Cardiac muscle cell (in vitro differentiated cells and primary cell): ENCODE measurements around the gene ATP11A. TPM values are rescaled to one million over a fixed set of nuclear protein-coding genes. Genes with fewer than 3 reads are reported as not detected.
A peak's percentile ranks its signal among the peaks of the same experiment; 100 is the strongest.

Experiments
- DNase-seq, 2 donors: peaks; one replicate each; pipeline versions ENCODE4 v3.0.0 to v3.0.0-alpha.2; 2010 to 2017; ENCODE audit warnings: low read depth in 1 of 2, low spot score in 1 of 2
- H3K27ac ChIP-seq: fragments of 200-600 bp; sonication (generic); 2 replicates; pipeline ENCODE4 v1.5.1; 2016
- H3K27me3 ChIP-seq: fragments of 200-600 bp; sonication (generic); 2 replicates; pipeline ENCODE4 v1.6.0; 2016; ENCODE audit warnings: control low read depth
- H3K36me3 ChIP-seq: fragments of 200-600 bp; sonication (generic); 2 replicates; pipeline ENCODE4 v1.5.1; 2016; ENCODE audit warnings: control low read depth
- H3K4me1 ChIP-seq: fragments of 200-600 bp; sonication (generic); 2 replicates; pipeline ENCODE4 v1.8.1; 2017; ENCODE audit warnings: low read depth, mild to moderate bottlenecking, mixed run types
- H3K4me3 ChIP-seq: fragments of 200-600 bp; sonication (generic); 2 replicates; pipeline ENCODE4 v1.5.1; 2016; ENCODE audit warnings: mild to moderate bottlenecking
- H3K9me3 ChIP-seq: fragments of 200-600 bp; sonication (generic); 2 replicates; pipeline ENCODE4 v1.5.1; 2017; ENCODE audit warnings: low read depth, mild to moderate bottlenecking, control low read depth
- polyA plus RNA-seq: library from polyadenylated mRNA; unstranded; fragments of >200 nt; fragmentation: Nextera tagmentation; extraction: Ambion mirVana; gene quantifications from 2 replicates; pipeline ENCODE4 v1.2.1, GENCODE V29; 2016
- total RNA-seq: library from RNA; depleted of rRNA; stranded (reverse); fragments of >200 nt; gene quantifications from 2 replicates; pipeline ENCODE4 v1.2.3, GENCODE V29; 2016
- TF ChIP-seq, protein P1 (sequence below): IDR thresholded peaks from 2 replicates; pipeline ENCODE4 v1.5.1; 2012; ENCODE audit warnings: low read depth, mild to moderate bottlenecking, low read length

Gene ATP11A
- total and polyA plus RNA-seq, 2 experiments from 2014 or later, result 38.0 to 42.9 TPM

DNA sequence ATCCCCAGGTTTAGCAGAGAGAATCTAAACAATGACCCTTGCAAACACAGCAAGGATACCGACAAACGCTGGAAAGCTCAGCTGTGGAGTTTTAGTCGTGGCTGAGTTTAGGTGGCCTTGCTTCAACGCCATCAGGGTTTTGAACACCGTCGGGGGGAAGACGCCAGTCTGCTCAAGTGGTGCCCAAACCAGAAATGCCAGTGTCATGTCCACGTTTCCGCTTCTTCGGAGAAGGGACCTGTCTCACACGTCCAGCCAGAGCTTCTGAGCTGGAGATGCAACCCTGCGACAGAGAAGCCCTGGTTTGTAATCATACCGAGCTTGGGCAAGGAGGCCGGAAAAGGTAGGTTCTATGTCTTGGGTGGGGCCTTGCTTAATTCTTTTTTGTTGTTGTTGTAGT lies 42.6 kb upstream of the ATP11A start:
- H3K9me3 ChIP-seq, result no peaks in the 10 kb centered on the region
- no peak overlapping the region for H3K27ac ChIP-seq
- no peaks in the 10 kb centered on the region for H3K36me3 ChIP-seq
- no peak for DNase-seq
- H3K4me1 ChIP-seq, result peaks cover 17% of the 10 kb centered on the region
- H3K4me3 ChIP-seq, result no peak overlapping the region
- TF ChIP-seq, protein P1, sequence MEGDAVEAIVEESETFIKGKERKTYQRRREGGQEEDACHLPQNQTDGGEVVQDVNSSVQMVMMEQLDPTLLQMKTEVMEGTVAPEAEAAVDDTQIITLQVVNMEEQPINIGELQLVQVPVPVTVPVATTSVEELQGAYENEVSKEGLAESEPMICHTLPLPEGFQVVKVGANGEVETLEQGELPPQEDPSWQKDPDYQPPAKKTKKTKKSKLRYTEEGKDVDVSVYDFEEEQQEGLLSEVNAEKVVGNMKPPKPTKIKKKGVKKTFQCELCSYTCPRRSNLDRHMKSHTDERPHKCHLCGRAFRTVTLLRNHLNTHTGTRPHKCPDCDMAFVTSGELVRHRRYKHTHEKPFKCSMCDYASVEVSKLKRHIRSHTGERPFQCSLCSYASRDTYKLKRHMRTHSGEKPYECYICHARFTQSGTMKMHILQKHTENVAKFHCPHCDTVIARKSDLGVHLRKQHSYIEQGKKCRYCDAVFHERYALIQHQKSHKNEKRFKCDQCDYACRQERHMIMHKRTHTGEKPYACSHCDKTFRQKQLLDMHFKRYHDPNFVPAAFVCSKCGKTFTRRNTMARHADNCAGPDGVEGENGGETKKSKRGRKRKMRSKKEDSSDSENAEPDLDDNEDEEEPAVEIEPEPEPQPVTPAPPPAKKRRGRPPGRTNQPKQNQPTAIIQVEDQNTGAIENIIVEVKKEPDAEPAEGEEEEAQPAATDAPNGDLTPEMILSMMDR, result no peak
- no peaks in the 10 kb centered on the region for H3K27me3 ChIP-seq

DNA sequence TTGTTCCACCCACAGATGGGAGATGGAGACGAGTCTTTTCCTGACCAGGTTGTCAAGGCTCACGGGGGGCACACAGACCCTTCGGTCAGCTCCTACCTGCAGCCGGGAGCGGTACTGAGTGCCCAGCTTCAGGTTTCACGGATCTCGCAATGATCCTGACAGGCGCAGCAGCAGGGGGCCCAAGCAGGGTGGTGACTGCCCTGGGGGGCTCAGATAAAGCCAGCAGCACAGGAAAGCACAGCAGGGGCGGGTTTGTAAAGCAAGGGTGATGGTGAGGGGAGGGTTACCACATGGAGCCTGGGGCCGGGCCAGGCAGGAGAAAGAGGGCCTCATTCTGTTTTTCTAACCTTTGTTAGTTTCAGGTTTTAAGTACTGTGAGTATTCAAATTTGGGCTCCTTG lies 41.7 kb upstream of the ATP11A start:
- H3K36me3 ChIP-seq, result no peaks in the 10 kb centered on the region
- no peaks in the 10 kb centered on the region for H3K9me3 ChIP-seq
- H3K4me3 ChIP-seq, result no peak overlapping the region
- peaks cover 25% of the 10 kb centered on the region for H3K4me1 ChIP-seq
- no peak overlapping the region for H3K27ac ChIP-seq
- TF ChIP-seq, protein P1, result no peak
- no peak for DNase-seq
- H3K27me3 ChIP-seq, result no peaks in the 10 kb centered on the region

DNA sequence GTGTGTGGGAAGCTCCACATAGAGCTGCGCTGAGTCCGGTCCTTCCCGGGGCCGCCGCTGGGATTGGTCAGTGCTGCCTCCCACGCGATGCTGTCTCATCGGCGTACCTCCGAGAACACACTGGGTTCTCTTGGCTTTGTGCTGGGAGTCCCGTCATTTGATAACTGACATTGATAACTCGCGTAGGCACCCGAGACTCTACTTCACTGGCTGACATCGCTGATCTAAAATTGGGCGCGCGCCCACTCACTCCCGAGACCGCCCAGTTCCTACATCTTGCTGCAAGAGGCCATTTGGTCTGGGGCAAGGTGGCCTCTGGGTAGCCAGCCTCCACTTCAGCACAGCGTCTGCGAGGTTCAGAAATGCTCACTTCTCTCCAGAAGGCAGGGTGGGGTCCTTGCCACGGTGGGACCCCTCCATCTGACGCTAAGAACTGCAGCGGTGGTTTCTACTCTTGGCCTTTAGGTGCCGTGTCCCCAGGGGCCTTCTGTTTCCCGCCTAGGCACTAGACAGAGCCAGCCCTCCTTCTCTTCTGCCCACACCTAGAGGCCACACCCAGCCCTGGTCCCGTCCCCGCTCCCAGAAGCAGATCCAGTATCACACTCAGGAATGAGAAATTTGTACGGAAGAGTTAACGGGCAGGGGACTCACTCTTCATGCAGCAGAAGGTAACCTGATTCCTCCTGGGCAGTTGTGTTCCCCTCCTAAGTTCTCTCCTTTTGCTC lies 40.7 kb upstream of the ATP11A start:
- no peak for DNase-seq
- TF ChIP-seq, protein P1, result no peak
- H3K4me1 ChIP-seq, result peaks cover 26% of the 10 kb centered on the region
- H3K36me3 ChIP-seq, result no peaks in the 10 kb centered on the region
- no peaks in the 10 kb centered on the region for H3K27me3 ChIP-seq
- H3K4me3 ChIP-seq, result no peak overlapping the region
- H3K27ac ChIP-seq, result no peak overlapping the region
- no peaks in the 10 kb centered on the region for H3K9me3 ChIP-seq

DNA sequence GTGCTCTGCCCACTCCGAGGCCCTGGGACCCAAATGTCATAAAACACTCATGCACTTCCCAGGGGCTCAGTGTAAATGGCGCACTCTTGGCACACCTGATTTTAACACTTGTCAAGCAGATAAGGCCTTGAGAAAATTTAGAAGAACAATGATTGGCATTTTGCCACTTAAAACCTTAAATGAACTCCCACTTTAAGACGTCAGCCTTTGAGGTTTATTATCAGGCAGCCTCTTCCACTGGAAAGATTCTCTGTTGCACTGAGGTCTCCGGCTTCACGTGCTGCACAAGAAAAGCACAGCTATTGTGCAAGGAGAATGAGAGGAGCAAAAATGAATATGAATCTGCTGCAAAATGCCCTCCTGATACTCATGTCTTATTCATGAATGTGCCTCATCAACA lies 38.5 kb upstream of the ATP11A start:
- Histone ChIP-seq H3K4me3 (no peak overlapping the region), H3K4me1 (peaks cover 26% of the 10 kb centered on the region), H3K27me3 (no peaks in the 10 kb centered on the region), H3K9me3 (no peaks in the 10 kb centered on the region), H3K27ac (peak overlapping the region; percentile 70), H3K36me3 (no peaks in the 10 kb centered on the region)
- TF ChIP-seq, protein P1, result no peak
- DNase-seq, result peak; percentile 37 to 87

DNA sequence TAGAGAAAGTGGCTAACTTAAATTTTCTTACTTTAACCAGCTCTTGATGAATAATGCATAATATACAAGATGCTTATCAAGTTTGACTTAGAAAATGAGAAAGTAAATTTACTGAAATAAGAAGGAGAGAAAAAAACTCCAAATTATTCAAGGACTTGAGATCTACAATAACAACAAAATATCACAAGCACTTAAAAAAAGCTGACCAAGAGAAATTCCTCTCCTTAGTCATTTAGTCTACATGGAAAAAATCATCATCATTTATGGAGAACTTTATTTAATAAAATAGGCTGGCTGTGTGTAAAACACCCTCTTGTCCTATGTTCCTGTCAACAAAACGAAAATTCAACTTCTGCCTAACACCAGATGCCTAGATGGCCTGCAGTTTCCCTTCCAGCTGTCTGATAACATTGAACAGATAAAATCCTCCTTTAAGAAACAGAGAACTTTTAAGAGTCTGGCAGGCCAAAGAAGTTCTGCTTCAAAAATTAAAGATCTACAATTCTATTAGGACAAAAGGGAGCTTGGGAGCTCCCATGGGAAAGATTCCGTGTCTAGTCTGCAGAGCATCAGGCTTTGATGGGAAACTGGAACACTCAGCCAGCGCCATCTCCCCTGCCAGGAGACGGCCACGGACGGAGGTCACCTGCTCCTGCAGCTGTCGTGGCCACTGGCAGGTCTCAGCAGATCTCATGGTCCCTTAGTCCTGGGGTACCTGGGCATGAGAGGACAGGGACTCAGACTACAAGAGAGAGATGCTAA lies 37.9 kb upstream of the ATP11A start:
- no peak for DNase-seq
- Histone ChIP-seq H3K4me3 (no peak overlapping the region), H3K27ac (peak overlapping the region; percentile 70), H3K4me1 (peaks cover 26% of the 10 kb centered on the region), H3K9me3 (no peaks in the 10 kb centered on the region), H3K27me3 (no peaks in the 10 kb centered on the region), H3K36me3 (no peaks in the 10 kb centered on the region)
- TF ChIP-seq, protein P1, result no peak
